ENCODE measurements around the gene MARCHF3. TPM values are rescaled to one million over a fixed set of nuclear protein-coding genes. Genes with fewer than 3 reads are reported as not detected.
"Not testable (repeated sequence)": the region's sequence is repeated elsewhere in the genome, so short reads cannot be mapped to it uniquely, and the experiment has no call there.

The MARCHF3 gene
- total RNA-seq, 5 donors from 2014 or later (not counting 1 experiment from before 2014, with no cell fraction given) = 5.6 to 9.9 (median 7.6) TPM

- no peaks in the 10 kb centered on the region for H3K4me1 ChIP-seq (ENCODE audit: control insufficient read depth in 1 of 2, extremely low read depth in 1 of 2, insufficient read depth in 2 of 2, low read length in 2 of 2)
- CTCF ChIA-PET = interaction anchor here in 1 of 2 donors (0.6 kb wide), 1 partner anchor 236 kb away, joined by 3 read pairs; no protein-coding TSS in a partner anchor
- ATAC-seq (replicated peaks in 1 of 4) = no peak
- POLR2A ChIA-PET = no interaction called here
- no peaks in the 10 kb centered on the region for H3K9me3 ChIP-seq
- H3K4me1 Mint-ChIP-seq = no peaks in the 10 kb centered on the region
- no peak overlapping the region for H3K27ac ChIP-seq (ENCODE audit: low read length)
- no peak for DNase-seq
- 20% methylated on average over 1 of the region's 3 CpGs for WGBS (ENCODE audit: insufficient coverage)
- no peak overlapping the region for H3K4me3 ChIP-seq (ENCODE audit: control insufficient read depth in 1 of 2, extremely low read depth in 1 of 2, low read length in 1 of 2)
- no peaks in the 10 kb centered on the region for H3K27me3 ChIP-seq (replicated peaks in 1 of 2; ENCODE audit: control insufficient read depth in 2 of 2, extremely low read depth in 1 of 2, insufficient read depth in 2 of 2, low read length in 1 of 2)
- H3K4me3 Mint-ChIP-seq = no peak overlapping the region
- no peak overlapping the region for H3K27ac Mint-ChIP-seq
- no peaks in the 10 kb centered on the region for H3K27me3 Mint-ChIP-seq
- H3K36me3 Mint-ChIP-seq = peaks cover 55% of the 10 kb centered on the region
- H3K36me3 ChIP-seq (ENCODE audit: control insufficient read depth in 2 of 2, extremely low read depth in 1 of 2, insufficient read depth in 1 of 2, low read length in 1 of 2) = peaks cover 3 to 10% of the 10 kb centered on the region in 2 donors
- H3K9me3 Mint-ChIP-seq = peaks cover 10 to 18% (median 11%) of the 10 kb centered on the region in 3 donors
These were observed 118.4 kb downstream of the MARCHF3 start for GRCh38 chr5:126911986-126912385.

GRCh38 chr5:126909856-126910255 lies 120.5 kb downstream of the MARCHF3 start:
- ATAC-seq (replicated peaks in 1 of 4) (no peak), DNase-seq (no peak)
- ChIA-PET POLR2A (no interaction called here), CTCF (interaction anchor here (0.6 to 0.8 kb wide), 2 partner anchors 57 to 583 kb away, joined by 3 to 4 read pairs; no protein-coding TSS in a partner anchor)
- H3K4me1 ChIP-seq (ENCODE audit: control insufficient read depth in 1 of 2, extremely low read depth in 1 of 2, insufficient read depth in 2 of 2, low read length in 2 of 2) = no peaks in the 10 kb centered on the region
- H3K36me3 ChIP-seq (ENCODE audit: control insufficient read depth in 2 of 2, extremely low read depth in 1 of 2, insufficient read depth in 1 of 2, low read length in 1 of 2) = peaks cover 0 to 7% of the 10 kb centered on the region in 2 donors
- H3K4me1 Mint-ChIP-seq = no peaks in the 10 kb centered on the region
- H3K9me3 ChIP-seq = no peaks in the 10 kb centered on the region
- no peak overlapping the region for H3K27ac Mint-ChIP-seq
- peaks cover 46% of the 10 kb centered on the region for H3K36me3 Mint-ChIP-seq
- no peak overlapping the region for H3K4me3 ChIP-seq (ENCODE audit: control insufficient read depth in 1 of 2, extremely low read depth in 1 of 2, low read length in 1 of 2)
- no peak overlapping the region for H3K27ac ChIP-seq (ENCODE audit: low read length)
- no peaks in the 10 kb centered on the region for H3K27me3 ChIP-seq (replicated peaks in 1 of 2; ENCODE audit: control insufficient read depth in 2 of 2, extremely low read depth in 1 of 2, insufficient read depth in 2 of 2, low read length in 1 of 2)
- H3K27me3 Mint-ChIP-seq = no peaks in the 10 kb centered on the region
- peaks cover 11 to 18% (median 12%) of the 10 kb centered on the region in 3 donors for H3K9me3 Mint-ChIP-seq
- no CpG with 5 or more reads among the region's 2 CpGs for WGBS (ENCODE audit: insufficient coverage)
- H3K4me3 Mint-ChIP-seq = no peak overlapping the region

GRCh38 chr5:126904407-126904806 lies 126.0 kb downstream of the MARCHF3 start:
- H3K9me3 ChIP-seq; H3K27ac Mint-ChIP-seq; H3K9me3 Mint-ChIP-seq; ATAC-seq (replicated peaks in 1 of 4); H3K4me3 ChIP-seq (ENCODE audit: control insufficient read depth in 1 of 2, extremely low read depth in 1 of 2, low read length in 1 of 2); POLR2A ChIA-PET; H3K27me3 ChIP-seq (replicated peaks in 1 of 2; ENCODE audit: control insufficient read depth in 2 of 2, extremely low read depth in 1 of 2, insufficient read depth in 2 of 2, low read length in 1 of 2); H3K27me3 Mint-ChIP-seq; CTCF ChIA-PET; DNase-seq; H3K36me3 ChIP-seq (ENCODE audit: control insufficient read depth in 2 of 2, extremely low read depth in 1 of 2, insufficient read depth in 1 of 2, low read length in 1 of 2); H3K4me1 Mint-ChIP-seq; H3K4me3 Mint-ChIP-seq; H3K4me1 ChIP-seq (ENCODE audit: control insufficient read depth in 1 of 2, extremely low read depth in 1 of 2, insufficient read depth in 2 of 2, low read length in 2 of 2); H3K27ac ChIP-seq (ENCODE audit: low read length): not testable (repeated sequence)
- no CpG with 5 or more reads among the region's 1 CpG for WGBS (ENCODE audit: insufficient coverage)
- H3K36me3 Mint-ChIP-seq = peaks cover 13% of the 10 kb centered on the region

- Histone ChIP-seq H3K4me1 (ENCODE audit: control insufficient read depth in 1 of 2, extremely low read depth in 1 of 2, insufficient read depth in 2 of 2, low read length in 2 of 2) (no peaks in the 10 kb centered on the region), H3K9me3 (no peaks in the 10 kb centered on the region), H3K27ac (ENCODE audit: low read length) (no peak overlapping the region), H3K27me3 (replicated peaks in 1 of 2; ENCODE audit: control insufficient read depth in 2 of 2, extremely low read depth in 1 of 2, insufficient read depth in 2 of 2, low read length in 1 of 2) (no peaks in the 10 kb centered on the region), H3K36me3 (ENCODE audit: control insufficient read depth in 2 of 2, extremely low read depth in 1 of 2, insufficient read depth in 1 of 2, low read length in 1 of 2) (no peaks in the 10 kb centered on the region), H3K4me3 (ENCODE audit: control insufficient read depth in 1 of 2, extremely low read depth in 1 of 2, low read length in 1 of 2) (no peak overlapping the region)
- ChIA-PET CTCF (no interaction called here), POLR2A (no interaction called here)
- no peak for ATAC-seq (replicated peaks in 1 of 4)
- no peaks in the 10 kb centered on the region for H3K9me3 Mint-ChIP-seq
- no peaks in the 10 kb centered on the region for H3K4me1 Mint-ChIP-seq
- no peaks in the 10 kb centered on the region for H3K27me3 Mint-ChIP-seq
- H3K4me3 Mint-ChIP-seq = no peak overlapping the region
- H3K27ac Mint-ChIP-seq = no peak overlapping the region
- peaks cover 7% of the 10 kb centered on the region for H3K36me3 Mint-ChIP-seq
- 100% methylated on average over 1 of the region's 6 CpGs for WGBS (ENCODE audit: insufficient coverage)
- no peak for DNase-seq
These were observed 129.6 kb downstream of the MARCHF3 start for GRCh38 chr5:126900796-126901195.

GRCh38 chr5:126899476-126899875 lies 130.9 kb downstream of the MARCHF3 start:
- no peak overlapping the region for H3K4me3 Mint-ChIP-seq

GRCh38 chr5:126897851-126898630 lies 132.3 kb downstream of the MARCHF3 start:
- Mint-ChIP-seq H3K4me1 (no peaks in the 10 kb centered on the region), H3K4me3 (no peak overlapping the region), H3K27me3 (no peaks in the 10 kb centered on the region), H3K27ac (no peak overlapping the region), H3K9me3 (peaks cover 0 to 3% (median 3%) of the 10 kb centered on the region in 3 donors), H3K36me3 (peaks cover 7% of the 10 kb centered on the region)
- ChIA-PET CTCF (interaction anchor here in 1 of 2 donors (1.0 kb wide), 1 partner anchor 396 kb away, joined by 3 read pairs; no protein-coding TSS in a partner anchor), POLR2A (no interaction called here)
- Histone ChIP-seq H3K4me3 (ENCODE audit: control insufficient read depth in 1 of 2, extremely low read depth in 1 of 2, low read length in 1 of 2) (no peak overlapping the region), H3K27me3 (replicated peaks in 1 of 2; ENCODE audit: control insufficient read depth in 2 of 2, extremely low read depth in 1 of 2, insufficient read depth in 2 of 2, low read length in 1 of 2) (no peaks in the 10 kb centered on the region), H3K4me1 (ENCODE audit: control insufficient read depth in 1 of 2, extremely low read depth in 1 of 2, insufficient read depth in 2 of 2, low read length in 2 of 2) (no peaks in the 10 kb centered on the region), H3K9me3 (no peaks in the 10 kb centered on the region), H3K27ac (ENCODE audit: low read length) (no peak overlapping the region), H3K36me3 (ENCODE audit: control insufficient read depth in 2 of 2, extremely low read depth in 1 of 2, insufficient read depth in 1 of 2, low read length in 1 of 2) (no peaks in the 10 kb centered on the region)
- no CpG with 5 or more reads among the region's 5 CpGs for WGBS (ENCODE audit: insufficient coverage)
- DNase-seq (no peak), ATAC-seq (replicated peaks in 1 of 4) (no peak)

More at GRCh38 chr5:126899476-126899875, 130.9 kb downstream of the MARCHF3 start:
- CTCF ChIA-PET = no interaction called here
- no peak overlapping the region for H3K4me3 ChIP-seq (ENCODE audit: control insufficient read depth in 1 of 2, extremely low read depth in 1 of 2, low read length in 1 of 2)
- Mint-ChIP-seq H3K27me3 (no peaks in the 10 kb centered on the region), H3K36me3 (peaks cover 7% of the 10 kb centered on the region), H3K4me1 (no peaks in the 10 kb centered on the region), H3K9me3 (peaks cover 0 to 3% (median 3%) of the 10 kb centered on the region in 3 donors), H3K27ac (no peak overlapping the region)
- no peak overlapping the region for H3K27ac ChIP-seq (ENCODE audit: low read length)
- no peaks in the 10 kb centered on the region for H3K4me1 ChIP-seq (ENCODE audit: control insufficient read depth in 1 of 2, extremely low read depth in 1 of 2, insufficient read depth in 2 of 2, low read length in 2 of 2)
- H3K36me3 ChIP-seq (ENCODE audit: control insufficient read depth in 2 of 2, extremely low read depth in 1 of 2, insufficient read depth in 1 of 2, low read length in 1 of 2) = no peaks in the 10 kb centered on the region
- ATAC-seq (replicated peaks in 1 of 4) (no peak), DNase-seq (no peak)
- H3K27me3 ChIP-seq (replicated peaks in 1 of 2; ENCODE audit: control insufficient read depth in 2 of 2, extremely low read depth in 1 of 2, insufficient read depth in 2 of 2, low read length in 1 of 2) = no peaks in the 10 kb centered on the region
- no peaks in the 10 kb centered on the region for H3K9me3 ChIP-seq
- POLR2A ChIA-PET = interaction anchor here in 1 of 2 donors (0.6 kb wide), 1 partner anchor 81 kb away, joined by 10 read pairs; no protein-coding TSS in a partner anchor

Measured in T-cell (primary cell).